T-helper 2 cell treated with Interferon-gamma antibody and Interleukin-4, amounts not matched to agents 100 ng/mL and 5 ng/mL, for 36 hours (primary cell): Measurements from ENCODE around the gene KARS1. TPM values are rescaled to one million over a fixed set of nuclear protein-coding genes. Genes with fewer than 3 reads are reported as not detected.
"Not testable (repeated sequence)": the region's sequence is repeated elsewhere in the genome, so short reads cannot be mapped to it uniquely, and the experiment has no call there.

ENCODE experiments used
- intact Hi-C: fragments of 100-400 bp; cut with micrococcal nuclease; formaldehyde crosslinking; loops from one replicate; pipeline ENCODE4 v1.15.1; 2023
- total RNA-seq: library from RNA; stranded (reverse); gene quantifications from 2 replicates; pipeline ENCODE4 v1.2.3, GENCODE V29; 2022

KARS1 gene
- total RNA-seq, 1 donor from 2014 or later = 198 TPM

DNA sequence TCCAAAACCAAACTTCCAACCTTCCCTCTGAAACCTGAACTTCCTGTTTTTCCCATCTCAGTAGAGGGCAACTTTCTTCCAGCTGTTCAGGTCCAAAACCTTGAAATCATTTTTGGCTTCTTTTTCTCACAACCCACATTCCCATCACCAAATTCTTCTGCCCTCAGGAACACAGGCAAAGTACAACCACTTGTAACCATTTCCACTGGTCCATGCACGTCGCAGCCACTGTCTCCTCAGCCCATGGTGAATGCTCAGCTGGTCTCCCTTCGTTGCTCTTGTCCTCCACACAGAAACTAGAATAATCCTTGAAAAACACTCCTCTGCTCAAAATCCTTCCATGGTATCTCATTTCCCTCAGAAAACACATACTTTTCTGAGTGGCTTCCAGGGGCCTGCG, 20.7 kb downstream of the KARS1 start:
- intact Hi-C loops = no loop called here

DNA sequence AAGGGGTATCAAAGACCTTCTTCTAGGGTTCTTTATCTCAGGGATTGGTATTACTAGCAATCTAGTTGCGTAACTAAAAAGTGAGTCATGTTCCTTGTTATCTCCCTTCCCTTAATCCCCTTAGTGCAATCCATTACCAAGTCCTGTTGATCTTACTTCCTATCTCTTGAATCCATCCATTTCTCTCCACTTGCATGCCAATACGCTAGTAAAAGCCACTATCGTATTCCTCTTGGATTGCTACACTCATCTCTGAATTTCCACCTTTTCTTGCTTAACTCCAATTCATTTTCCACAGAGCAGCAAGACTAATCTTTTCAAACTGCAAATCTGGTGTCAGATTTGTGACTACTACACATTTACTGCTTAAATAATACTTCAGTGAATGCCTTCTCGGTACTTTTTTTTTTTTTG, 22.5 kb downstream of the KARS1 start:
- intact Hi-C loops = no loop called here

DNA sequence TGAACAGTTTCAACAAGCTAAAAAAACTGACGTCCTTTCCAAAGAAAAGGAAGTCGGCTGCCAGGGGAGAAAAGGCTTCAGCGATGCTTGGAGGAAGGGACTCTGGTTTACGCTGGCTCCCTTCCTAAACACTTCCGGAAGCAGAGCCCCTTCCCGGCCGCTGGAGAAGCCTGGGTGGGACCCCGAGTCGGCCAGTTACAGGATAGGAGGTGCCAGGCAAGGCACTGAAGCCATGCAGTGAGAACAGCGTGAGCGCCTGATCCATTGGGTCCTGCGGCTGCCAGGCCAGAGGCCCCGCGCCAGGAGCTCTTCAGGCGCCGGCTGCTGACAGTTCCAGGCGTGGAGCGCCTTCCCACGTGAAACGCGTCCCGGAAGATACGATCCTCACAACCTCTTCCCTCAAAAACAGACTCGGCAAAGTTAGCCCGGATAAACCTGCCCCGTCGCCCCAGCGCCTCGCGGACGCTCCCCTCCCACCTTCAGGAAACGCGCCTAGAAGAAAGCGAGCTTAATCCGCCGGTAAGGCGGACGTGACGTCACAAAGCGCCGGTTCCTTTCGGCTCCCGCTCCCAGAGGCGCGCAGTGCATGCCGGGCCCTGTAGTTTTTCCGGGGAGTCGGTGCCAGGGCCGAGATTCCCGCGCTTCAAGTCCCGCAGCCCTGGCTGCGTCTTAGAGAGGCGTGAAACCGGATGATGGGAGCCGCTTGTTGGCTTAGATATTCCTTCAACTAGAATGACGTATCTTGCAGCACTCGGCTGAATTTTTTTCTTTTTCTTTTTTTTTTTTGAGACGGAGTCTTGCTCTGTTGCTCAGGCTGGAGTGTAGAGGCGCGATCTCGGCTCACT, 24.5 kb downstream of the KARS1 start, which contains the start of gene ADAT1:
Gene ADAT1 (minus strand): TSS at position 521 of the 845 bp plus-strand sequence. CDS start 2,482 bp downstream, outside the sequence.
- intact Hi-C loops = loop anchor here (1.0 to 2.0 kb wide), 8 partner anchors 24 to 1568 kb away; partner anchors contain the start of genes CFDP1, GABARAPL2, KARS1 and MON1B

DNA sequence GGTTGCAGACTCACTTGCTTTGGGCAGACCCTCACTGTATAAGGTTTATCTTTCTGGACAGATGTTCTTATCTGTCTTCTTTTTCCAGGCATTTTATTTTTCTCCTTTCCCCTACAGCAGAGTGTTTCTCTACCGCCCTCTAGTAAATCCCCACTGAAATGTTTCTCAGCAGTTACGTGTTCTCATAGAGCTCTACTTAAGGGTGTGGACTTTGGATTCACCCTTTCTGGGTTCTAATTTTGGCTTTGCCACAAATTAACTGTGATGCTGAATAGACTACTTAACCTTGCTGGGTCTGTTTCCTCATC, 26.3 kb downstream of the KARS1 start:
- intact Hi-C loops = no loop called here

DNA sequence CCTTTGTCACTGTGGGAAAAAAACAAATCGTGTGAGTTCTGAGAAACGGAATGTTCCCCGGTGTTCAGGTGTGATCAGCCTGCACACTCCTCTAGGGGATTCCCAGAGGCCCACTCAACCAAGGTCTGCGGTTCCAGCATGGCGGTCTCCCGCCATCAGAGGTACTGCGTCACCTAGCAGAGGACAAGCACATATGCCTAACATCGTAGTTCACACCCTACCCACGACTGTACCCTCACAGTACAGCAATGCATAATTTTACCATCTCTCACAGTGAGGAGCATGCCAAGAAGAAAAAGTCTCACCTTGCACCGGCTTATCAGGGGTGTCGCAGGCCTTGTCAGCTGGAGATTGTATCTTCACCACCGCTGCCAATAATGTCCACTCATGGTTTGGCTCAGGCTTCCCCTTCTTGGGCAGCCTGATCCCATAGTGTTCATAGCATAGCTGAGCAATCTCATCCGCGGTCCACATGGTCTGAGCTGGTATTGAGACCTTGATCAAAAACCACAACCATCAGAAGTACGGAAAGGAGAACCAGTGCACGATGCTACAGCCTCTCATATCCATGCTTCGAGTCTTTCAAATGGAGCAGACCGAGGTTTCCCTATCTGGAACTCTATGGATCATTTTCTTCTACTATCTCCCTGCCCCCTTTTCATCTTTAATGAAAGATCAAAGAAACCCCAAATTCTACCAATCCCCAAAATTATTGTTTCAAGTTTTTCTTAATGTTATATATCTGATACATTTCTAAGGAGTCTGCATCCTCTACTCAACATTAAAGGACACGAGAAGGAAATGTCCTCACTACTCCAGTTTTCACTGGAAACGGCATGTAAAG, 26.9 kb downstream of the KARS1 start:
- intact Hi-C loops = no loop called here

DNA sequence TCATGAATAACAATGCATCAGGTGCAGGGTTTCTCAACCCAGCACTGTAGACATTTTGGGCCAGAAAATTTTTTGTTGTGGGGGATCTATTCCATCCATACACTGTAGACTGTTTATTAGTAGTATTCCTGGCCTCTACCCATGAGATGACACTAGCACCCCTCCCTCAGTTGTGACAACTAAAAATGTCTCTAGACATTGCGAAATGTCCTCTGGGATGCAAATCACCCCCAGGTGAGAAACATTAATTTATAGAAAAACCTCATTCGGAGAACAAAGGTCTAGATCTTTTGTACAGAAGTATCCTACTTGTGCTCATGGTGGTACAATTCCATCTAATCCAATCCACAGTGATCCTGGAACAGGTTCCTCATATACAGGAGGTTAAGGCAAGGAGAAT, 28.7 kb downstream of the KARS1 start:
- intact Hi-C loops = no loop called here

DNA sequence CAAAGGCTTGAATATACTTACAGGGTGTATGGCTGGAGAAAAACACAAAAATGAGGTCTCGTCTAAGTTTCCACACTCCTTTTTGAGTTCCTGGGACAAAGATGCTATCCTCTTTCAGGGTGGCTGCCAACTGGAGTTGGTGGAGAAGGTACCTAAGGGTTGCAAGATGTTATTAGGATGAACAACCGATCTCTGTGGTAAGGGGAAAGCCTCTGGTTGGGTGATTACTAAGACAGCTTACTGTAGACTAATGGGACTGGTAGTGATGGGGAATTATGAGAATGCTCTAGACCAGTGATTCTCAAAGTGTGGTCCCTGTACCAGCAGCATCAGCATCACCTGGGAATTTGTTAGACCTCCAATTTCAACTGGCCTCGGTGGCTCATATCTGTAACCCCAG, 30.3 kb downstream of the KARS1 start:
- intact Hi-C loops = no loop called here

DNA sequence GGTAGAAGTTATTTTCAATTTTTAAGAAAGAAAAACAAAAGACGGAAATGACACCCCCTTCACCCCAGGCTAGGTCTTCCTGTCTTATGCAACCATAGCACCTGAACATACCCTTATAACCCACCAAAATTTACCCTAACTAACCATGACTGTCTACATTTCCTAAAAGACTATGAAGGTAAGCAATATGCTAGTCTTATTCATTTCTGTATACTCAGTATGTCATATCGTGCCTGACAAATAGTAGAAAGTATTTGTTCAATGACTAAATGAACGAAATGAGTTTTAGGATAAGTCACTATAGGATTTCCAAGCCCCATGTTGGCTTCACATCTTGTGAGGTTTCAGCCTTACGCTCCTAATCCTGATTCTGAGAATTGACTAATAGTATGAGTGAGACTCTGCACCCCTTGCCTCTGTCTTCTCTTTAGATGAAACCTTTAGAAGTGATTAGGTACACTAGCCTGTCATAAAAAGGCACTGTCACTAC, 30.9 kb downstream of the KARS1 start:
- intact Hi-C loops = no loop called here

DNA sequence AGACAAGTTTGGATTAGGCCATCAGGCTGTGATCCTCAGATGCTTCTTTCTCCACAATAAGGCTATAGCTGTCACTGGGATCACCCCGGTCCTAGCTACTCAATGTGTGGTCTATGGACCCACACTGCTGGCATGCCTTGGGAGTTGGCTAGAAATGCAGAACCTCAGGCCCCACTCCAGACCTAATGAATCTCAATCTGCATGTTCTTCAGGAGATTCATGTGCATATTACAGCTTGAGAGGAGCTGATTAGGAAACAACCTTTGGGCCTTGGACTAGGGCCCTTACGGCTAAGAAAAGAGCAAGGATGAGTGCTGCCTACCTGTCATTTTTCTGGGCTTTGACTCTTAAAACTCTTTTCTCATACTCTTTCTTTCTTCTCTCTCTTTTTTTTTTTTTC, 31.8 kb downstream of the KARS1 start:
- intact Hi-C loops = no loop called here

DNA sequence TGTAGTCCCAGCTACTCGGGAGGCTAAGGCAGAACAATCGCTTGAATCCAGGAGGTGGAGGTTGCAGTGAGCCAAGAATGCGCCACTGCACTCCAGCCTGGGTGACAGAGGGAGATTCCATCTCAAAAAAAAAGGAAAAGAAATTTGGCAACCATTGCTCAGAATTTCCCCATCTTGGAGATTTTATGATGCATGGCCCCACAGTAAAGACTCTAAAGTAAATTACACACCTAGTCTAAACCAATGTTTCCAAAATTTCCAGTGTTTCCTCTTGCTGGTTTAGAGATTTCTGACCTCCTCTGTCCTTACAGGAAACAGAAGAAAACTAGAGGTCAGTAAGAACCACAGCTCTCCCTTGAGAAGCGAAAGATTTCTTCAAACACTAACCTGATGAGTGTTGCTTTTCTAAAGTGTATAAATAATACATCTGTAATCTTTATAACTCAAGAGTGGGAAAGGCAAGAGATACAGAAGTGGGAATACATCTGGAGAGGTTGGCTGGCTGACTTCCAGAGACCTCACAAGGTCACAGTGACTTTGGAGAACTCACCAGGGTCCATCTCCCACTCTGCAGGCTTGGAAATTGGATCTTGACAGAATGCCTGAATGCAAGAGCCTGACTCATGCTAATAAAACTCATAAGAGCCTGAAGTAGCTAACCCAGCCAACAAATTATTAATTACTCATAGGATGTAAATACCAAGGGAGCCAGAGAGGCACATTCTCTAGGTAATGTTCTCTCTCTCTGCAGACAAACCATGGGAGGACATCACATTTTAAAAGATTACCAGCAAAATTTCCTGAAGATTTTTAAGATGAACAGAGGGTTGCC, 33.2 kb downstream of the KARS1 start:
- intact Hi-C loops = no loop called here

DNA sequence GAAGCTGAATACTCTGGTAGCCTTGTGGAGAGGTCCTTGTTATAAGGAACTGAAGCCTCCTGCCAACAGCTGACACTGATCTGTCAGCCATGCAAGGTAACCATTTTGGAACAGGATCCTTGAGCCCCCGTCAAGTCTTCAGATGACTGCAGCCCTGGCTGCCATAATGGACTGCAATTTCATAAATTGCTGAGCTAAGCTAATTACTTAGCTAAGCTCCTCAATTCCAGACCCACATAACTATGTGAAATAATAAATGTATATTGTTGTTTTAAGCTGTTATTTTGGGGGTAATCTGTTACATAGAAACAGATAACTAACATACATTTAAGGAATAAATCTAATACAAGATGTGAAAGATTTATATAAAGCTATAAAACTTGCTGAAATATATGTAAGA, 41.0 kb downstream of the KARS1 start:
- intact Hi-C loops = no loop called here

DNA sequence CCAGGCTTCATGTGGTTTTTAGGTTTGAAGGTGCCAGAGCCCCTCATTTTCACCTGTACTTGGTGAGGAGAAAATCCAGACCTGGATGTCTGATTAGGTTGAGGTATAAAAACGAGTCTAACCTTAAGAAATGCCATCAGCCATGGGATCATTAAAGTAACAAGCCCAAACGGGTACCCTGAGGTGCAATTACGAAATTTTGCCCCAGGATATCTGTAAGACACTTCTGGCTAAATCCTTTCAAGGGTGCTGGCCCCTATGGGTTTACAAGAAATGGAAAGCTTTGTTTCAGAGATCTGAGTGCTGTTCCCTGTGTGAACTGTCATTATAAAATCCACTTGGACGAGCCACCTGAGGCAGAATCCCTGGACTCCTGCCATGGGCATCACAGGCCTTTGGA, 44.2 kb downstream of the KARS1 start:
- intact Hi-C loops = no loop called here

DNA sequence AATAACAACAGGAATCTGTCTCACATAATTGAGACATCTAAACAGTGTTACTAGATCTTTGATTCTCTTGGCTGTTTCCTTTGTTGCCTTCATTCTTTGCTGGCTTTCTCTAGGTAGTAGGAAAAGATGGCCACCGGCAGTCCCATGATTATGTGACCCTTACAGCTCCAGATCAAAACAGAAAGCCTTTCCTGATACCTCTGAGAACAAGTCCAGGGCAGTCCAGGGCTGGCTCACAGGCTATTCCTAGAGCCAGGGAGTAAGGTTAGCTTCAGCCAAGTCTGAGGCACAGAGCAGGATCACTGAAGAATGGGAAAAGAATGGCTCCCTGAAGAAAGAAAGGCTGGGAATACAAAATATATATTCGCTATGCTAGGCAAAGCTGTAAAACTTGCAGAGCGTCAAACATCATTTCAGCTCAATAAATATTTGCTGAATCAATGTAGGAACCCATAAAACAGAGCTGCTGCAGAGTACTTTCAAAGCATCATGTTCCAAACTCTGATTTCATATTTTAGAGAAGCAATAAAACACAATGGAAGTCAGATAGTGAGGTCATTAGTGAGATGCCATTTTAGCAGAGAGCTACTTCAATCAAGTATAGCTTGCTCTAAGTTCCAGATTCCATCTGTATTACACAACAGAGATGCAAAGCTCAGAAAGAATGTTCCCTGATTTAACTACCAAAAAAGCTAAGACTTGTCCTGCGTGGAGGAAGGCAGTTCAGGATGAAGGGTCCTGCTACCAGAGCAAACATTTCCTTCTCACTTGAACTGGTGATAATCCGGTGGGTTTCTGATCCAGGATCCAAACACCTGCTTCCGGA, 47.8 kb downstream of the KARS1 start:
- intact Hi-C loops = no loop called here

DNA sequence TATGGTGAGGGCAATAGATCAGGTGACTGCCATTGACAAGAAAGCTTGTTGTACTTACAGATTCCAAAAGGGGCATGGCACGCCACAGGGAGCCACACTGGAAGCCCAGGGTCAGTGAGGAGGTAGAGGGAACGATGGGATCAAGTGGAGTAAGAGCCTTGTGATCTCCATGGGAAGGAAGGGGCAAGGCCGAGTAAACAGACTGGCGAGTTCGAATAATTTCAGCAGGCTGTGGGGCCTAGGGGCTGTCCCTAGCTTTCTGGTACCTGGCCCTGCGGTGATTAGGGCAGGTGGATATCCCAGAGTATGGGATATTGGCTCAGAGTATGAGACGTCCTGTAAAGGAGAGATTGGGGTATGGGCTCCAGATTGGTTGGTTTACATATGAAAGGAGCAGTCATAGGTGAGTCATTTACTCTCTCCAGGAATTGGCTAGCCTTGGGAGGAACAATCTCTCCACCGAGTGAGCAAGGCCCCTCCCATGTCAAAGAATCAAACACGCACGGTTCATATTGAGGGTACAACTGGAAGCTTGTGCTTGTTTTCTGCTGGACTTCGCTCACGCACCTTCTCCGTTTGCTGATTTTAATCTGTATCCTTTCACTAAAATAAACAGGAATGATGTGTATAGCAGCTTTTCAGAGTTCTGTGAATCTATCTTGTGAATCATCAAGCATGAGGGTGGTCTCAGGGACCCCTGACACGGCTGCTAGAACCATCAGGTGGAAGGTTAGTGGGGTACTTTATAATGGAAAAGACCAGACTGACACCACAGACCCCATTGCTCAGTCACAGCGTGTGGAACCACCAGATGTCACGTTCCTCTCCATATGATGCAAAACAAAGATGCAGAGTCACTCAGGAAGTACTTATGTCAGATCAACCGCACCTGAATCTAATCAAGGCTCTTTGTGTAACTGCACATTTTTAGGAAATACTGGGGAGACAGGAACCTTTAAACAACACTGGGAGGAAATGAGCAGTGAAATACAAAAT, 53.3 kb downstream of the KARS1 start:
- intact Hi-C loops = loop anchor here (2.0 kb wide), 1 partner anchor 27 kb away; the partner anchor contains the start of gene GABARAPL2

DNA sequence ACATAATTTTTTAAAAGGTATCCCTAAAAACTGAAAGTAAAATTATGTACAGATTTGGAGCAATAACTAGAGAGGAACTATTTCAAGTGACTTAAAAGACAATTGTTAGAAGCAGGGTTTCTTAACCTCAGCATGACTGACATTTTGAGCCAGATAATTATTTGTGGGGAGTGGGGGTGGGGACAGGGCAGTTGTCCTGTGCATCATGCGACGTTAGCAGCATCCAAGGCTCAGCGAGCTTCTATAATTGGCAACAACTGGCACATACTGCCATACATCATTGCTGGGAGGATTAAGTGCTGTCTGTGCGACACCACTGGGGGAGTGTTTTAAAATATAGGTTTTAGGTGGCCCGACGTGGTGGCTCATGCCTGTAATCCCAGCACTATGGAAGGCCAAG, 54.2 kb downstream of the KARS1 start:
- intact Hi-C loops = no loop called here

DNA sequence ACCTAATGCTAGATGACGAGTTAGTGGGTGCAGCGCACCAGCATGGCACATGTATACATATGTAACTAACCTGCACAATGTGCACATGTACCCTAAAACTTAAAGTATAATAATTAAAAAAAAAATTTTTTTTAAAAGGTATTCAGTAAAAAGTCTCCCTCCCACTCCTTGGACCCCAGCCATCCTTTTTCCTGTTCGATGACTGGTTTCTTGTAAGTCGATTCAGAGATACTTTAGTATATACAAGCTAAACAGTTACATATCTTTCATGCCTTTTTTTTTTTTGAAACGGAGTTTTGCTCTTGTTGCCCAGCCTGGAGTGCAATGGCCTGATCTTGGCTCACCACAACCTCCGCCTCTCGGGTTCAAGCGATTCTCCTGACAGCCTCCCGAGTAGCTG, 55.5 kb downstream of the KARS1 start:
- intact Hi-C loops = not testable (repeated sequence)

DNA sequence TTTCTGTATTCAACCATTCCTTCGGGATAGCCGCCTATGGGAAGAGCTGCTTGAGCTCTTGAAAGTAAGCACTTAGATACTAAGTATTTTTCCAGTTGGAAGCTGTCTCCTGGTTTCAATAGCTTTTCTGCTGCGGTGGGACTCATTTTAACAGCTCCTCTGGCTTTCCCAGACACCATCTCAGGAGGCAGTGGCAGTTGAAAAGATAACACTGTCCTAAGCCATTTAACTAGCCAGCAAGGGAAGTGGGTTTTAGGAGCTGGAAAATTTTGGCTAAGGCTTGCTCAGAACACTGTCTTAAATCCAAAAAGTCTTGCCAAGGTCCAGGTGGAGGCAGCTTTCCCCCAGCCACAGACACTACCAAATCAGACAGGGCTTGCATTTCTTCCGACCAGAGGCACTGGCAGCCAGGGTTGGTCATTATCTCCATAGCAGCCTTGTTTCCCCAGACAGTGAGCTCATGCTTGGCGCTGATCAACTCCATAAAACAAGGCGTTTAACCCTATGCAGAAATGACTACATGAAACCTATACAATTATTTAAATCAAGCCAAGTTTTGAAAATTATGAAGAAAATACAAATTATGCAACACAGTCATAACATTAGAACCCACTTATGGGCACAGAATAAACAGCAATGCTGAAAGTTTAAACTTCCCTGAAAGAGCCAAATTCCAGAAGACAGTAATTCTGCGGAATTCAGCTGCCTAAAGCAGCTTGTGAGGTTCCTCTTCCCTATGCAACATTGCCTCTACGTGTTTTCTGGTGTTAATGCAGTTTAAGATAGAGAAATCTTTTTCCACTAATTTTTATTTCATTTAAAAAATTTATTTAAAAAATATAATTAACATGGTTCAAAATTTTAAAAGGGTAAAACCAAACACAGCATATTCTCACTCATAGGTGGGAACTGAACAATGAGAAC, 56.3 kb downstream of the KARS1 start:
- intact Hi-C loops = no loop called here

DNA sequence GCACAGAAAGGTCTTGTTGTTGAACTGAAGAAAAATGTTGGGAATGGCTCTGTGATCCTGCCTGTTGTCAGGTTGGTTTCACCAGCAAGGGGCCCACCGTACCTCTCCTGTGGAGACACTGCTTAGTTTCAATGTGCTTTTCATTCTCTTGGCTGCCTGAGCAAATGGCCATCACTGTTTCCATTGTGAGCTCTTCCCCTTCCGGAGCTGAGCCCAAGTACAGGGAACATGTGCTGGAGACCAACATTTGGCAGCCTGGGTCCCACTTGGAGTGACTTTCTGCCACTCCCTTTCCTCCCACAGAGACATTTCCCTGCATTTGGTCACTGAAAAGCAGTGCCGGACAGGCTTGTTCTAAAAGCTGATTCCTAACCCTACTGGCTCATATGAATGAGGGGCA, 58.2 kb downstream of the KARS1 start:
- intact Hi-C loops = no loop called here
